H9 (cell line): ENCODE results near the gene ECEL1. TPM values are rescaled to one million over a fixed set of nuclear protein-coding genes. Genes with fewer than 3 reads are reported as not detected.

Experiments used
- DNase-seq: peaks from one replicate; pipeline ENCODE4 v3.0.0-alpha.2; 2017
- H2AFZ ChIP-seq: one replicate; pipeline ENCODE4 v1.6.1; 2013; ENCODE audit warnings: mild to moderate bottlenecking, low read length, control low read depth, moderate library complexity
- H2AK5ac ChIP-seq: 2 replicates; pipeline ENCODE4 v1.6.1; 2013; ENCODE audit warnings: low read length, control low read depth, mixed read lengths; ENCODE audit not compliant: insufficient read length
- H2BK120ac ChIP-seq: one replicate; pipeline ENCODE4 v1.6.1; 2013; ENCODE audit warnings: low read depth, mild to moderate bottlenecking, low read length, control low read depth, inconsistent platforms; ENCODE audit not compliant: poor library complexity, severe bottlenecking
- H2BK12ac ChIP-seq: 2 replicates; pipeline ENCODE4 v1.6.1; 2013; ENCODE audit warnings: low read length, control low read depth, mixed read lengths, low read depth; ENCODE audit not compliant: insufficient read length
- H2BK15ac ChIP-seq: 2 replicates; pipeline ENCODE4 v1.6.1; 2013; ENCODE audit warnings: low read depth, low read length, control low read depth
- H2BK20ac ChIP-seq: one replicate; pipeline ENCODE4 v1.6.1; 2013; ENCODE audit warnings: low read depth, mild to moderate bottlenecking, low read length, control low read depth, inconsistent platforms; ENCODE audit not compliant: poor library complexity, severe bottlenecking
- H2BK5ac ChIP-seq: 2 replicates; pipeline ENCODE4 v1.6.1; 2013; ENCODE audit warnings: low read length, control low read depth, mixed read lengths; ENCODE audit not compliant: insufficient read length
- H3K14ac ChIP-seq: 2 replicates; pipeline ENCODE4 v1.6.1; 2013; ENCODE audit warnings: low read length, control low read depth; ENCODE audit not compliant: insufficient read depth
- H3K18ac ChIP-seq: 2 replicates; pipeline ENCODE4 v1.6.1; 2013; ENCODE audit warnings: low read depth, mild to moderate bottlenecking, mixed read lengths, low read length, control low read depth; ENCODE audit not compliant: insufficient read length
- H3K23ac ChIP-seq: 2 replicates; pipeline ENCODE4 v1.6.1; 2013; ENCODE audit warnings: low read length, control low read depth, mixed read lengths, low read depth; ENCODE audit not compliant: insufficient read length
- H3K23me2 ChIP-seq: 2 replicates; pipeline ENCODE4 v1.6.1; 2013; ENCODE audit warnings: low read depth, mild to moderate bottlenecking, mixed read lengths, low read length, control low read depth; ENCODE audit not compliant: insufficient read length, poor library complexity, severe bottlenecking
- H3K27ac ChIP-seq: 2 replicates; pipeline ENCODE4 v1.5.1; 2013; ENCODE audit warnings: low read length, control low read depth, mixed read lengths, low read depth; ENCODE audit not compliant: insufficient read length
- H3K27me3 ChIP-seq: 2 replicates; pipeline ENCODE4 v1.6.1; 2013; ENCODE audit warnings: low read length, control low read depth, inconsistent platforms; ENCODE audit not compliant: insufficient read depth
- H3K4ac ChIP-seq: 2 replicates; pipeline ENCODE4 v1.6.1; 2013; ENCODE audit warnings: low read depth, mild to moderate bottlenecking, control low read depth, inconsistent platforms, low read length, moderate library complexity
- H3K4me1 ChIP-seq: 2 replicates; pipeline ENCODE4 v1.6.1; 2013; ENCODE audit warnings: low read length, control low read depth, inconsistent platforms; ENCODE audit not compliant: insufficient read depth
- H3K4me2 ChIP-seq: 2 replicates; pipeline ENCODE4 v1.6.1; 2013; ENCODE audit warnings: low read length, control low read depth, mixed read lengths; ENCODE audit not compliant: insufficient read length, insufficient read depth
- H3K56ac ChIP-seq: 2 replicates; pipeline ENCODE4 v1.6.1; 2013; ENCODE audit warnings: low read depth, mild to moderate bottlenecking, mixed read lengths, low read length, control low read depth; ENCODE audit not compliant: insufficient read length
- H3K79me1 ChIP-seq: 2 replicates; pipeline ENCODE4 v1.6.1; 2013; ENCODE audit warnings: low read depth, mild to moderate bottlenecking, moderate library complexity, low read length, control low read depth, inconsistent platforms; ENCODE audit not compliant: insufficient read depth, poor library complexity, severe bottlenecking
- H3K79me2 ChIP-seq: 2 replicates; pipeline ENCODE4 v1.6.1; 2013; ENCODE audit warnings: low read length, control low read depth, inconsistent platforms; ENCODE audit not compliant: insufficient read depth
- H3K9ac ChIP-seq: 2 replicates; pipeline ENCODE4 v1.6.1; 2013; ENCODE audit warnings: low read length, control low read depth, mixed read lengths; ENCODE audit not compliant: insufficient read length; ENCODE audit errors: extremely low read depth
- H3K9me3 ChIP-seq: one replicate; pipeline ENCODE4 v1.6.1; 2013; ENCODE audit warnings: low read depth, low read length, inconsistent platforms; ENCODE audit not compliant: control insufficient read depth
- H3T11ph ChIP-seq: one replicate; pipeline ENCODE4 v1.6.1; 2013; ENCODE audit warnings: mild to moderate bottlenecking, low read length, control low read depth, inconsistent platforms
- H4K20me1 ChIP-seq: one replicate; pipeline ENCODE4 v1.6.1; 2013; ENCODE audit not compliant: control insufficient read depth, insufficient read length, insufficient read depth
- H4K5ac ChIP-seq: 2 replicates; pipeline ENCODE4 v1.6.1; 2013; ENCODE audit warnings: low read depth, mild to moderate bottlenecking, mixed read lengths, low read length, control low read depth; ENCODE audit not compliant: insufficient read length
- H4K8ac ChIP-seq: replicated peaks from 2 replicates; pipeline ENCODE4 v1.6.1; 2013; ENCODE audit warnings: low read length, control low read depth, mixed read lengths, low read depth; ENCODE audit not compliant: insufficient read length
- H4K91ac ChIP-seq: 2 replicates; pipeline ENCODE4 v1.6.1; 2013; ENCODE audit warnings: low read depth, mild to moderate bottlenecking, moderate library complexity, mixed read lengths, low read length, control low read depth; ENCODE audit not compliant: insufficient read length
- H3K27ac Mint-ChIP-seq, 3 experiments: 2 replicates in 2 of 3; 3 replicates in 1 of 3; pipeline ENCODE4 v1.8.0; 2020 to 2021; ENCODE audit warnings: mixed read lengths in 3 of 3, mild to moderate bottlenecking in 1 of 3, moderate library complexity in 1 of 3
- H3K27me3 Mint-ChIP-seq: 2 replicates; pipeline ENCODE4 v1.8.0; 2021; ENCODE audit warnings: low read depth, mild to moderate bottlenecking, moderate library complexity, mixed read lengths
- H3K36me3 Mint-ChIP-seq, 3 experiments: 2 replicates in 2 of 3; 3 replicates in 1 of 3; pipeline ENCODE4 v1.8.0; 2020 to 2021; ENCODE audit warnings: low read depth in 3 of 3, mixed read lengths in 3 of 3; ENCODE audit not compliant: insufficient read depth in 1 of 3
- H3K4me1 Mint-ChIP-seq, 2 experiments: 2 replicates each; pipeline ENCODE4 v1.8.0; 2020; ENCODE audit warnings: mixed read lengths in 2 of 2
- H3K4me3 Mint-ChIP-seq, 2 experiments: 2 replicates in 1 of 2; 3 replicates in 1 of 2; pipeline ENCODE4 v1.8.0; 2020 to 2021; ENCODE audit warnings: mild to moderate bottlenecking in 2 of 2, mixed read lengths in 2 of 2, moderate library complexity in 1 of 2
- H3K9me3 Mint-ChIP-seq, 2 experiments: 2 replicates in 1 of 2; 3 replicates in 1 of 2; pipeline ENCODE4 v1.8.0; 2020; ENCODE audit warnings: mild to moderate bottlenecking in 2 of 2, mixed read lengths in 2 of 2, moderate library complexity in 1 of 2
- WGBS: extraction: QIAGEN DNeasy Blood & Tissue Kit; methylation state at CpG from one replicate; pipeline ENCODE4 v1.1.7; 2013; ENCODE audit warnings: missing lambda C conversion rate, low lambda C conversion rate, mixed read lengths; ENCODE audit not compliant: insufficient read length; ENCODE audit errors: extremely low coverage; 5-methylcytosine and 5-hydroxymethylcytosine counted together
- total RNA-seq: library from RNA; stranded (reverse); gene quantifications from 2 replicates; pipeline ENCODE4 v1.2.1, GENCODE V29; 2021
- TF ChIP-seq, protein P1 (sequence below): fragments of 200-600 bp; sonication (generic); conservative IDR thresholded peaks from 3 replicates; pipeline ENCODE4 v1.8.0; 2021; ENCODE audit warnings: antibody characterized with exemption, mild to moderate bottlenecking

Gene ECEL1
- total RNA-seq, 1 experiment from 2014 or later = 8.4 TPM

DNA sequence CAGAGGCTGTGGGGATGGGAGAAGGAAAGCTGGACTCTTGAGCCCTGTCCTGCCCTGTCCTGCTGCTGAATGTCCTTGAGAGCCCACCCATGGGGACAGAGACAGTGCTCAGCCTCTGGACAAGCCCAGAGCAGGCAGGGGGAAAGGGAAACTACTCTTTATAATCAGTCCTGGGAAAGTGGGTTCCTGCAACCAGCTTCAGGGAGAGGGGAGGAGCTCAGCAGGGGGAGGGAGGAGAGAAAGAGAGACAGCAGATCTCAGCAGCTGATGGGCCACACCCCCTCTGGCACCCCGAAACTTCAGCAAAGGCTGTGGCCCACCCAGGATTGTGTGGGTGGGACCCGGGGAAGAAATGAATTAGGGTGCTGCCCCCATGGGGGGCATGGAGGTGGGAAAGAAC, 11.6 kb downstream of the ECEL1 start:
- H4K20me1 ChIP-seq = no peaks in the 10 kb centered on the region
- no peak overlapping the region for H3K23ac ChIP-seq
- H3K9me3 ChIP-seq = no peaks in the 10 kb centered on the region
- Mint-ChIP-seq H3K9me3 (no peaks in the 10 kb centered on the region; a peak in 1 of 5 replicates), H3K36me3 (no peaks in the 10 kb centered on the region), H3K4me3 (no peak overlapping the region), H3K4me1 (peaks cover 4 to 5% of the 10 kb centered on the region in 2 experiments; a peak in 2 of 4 replicates), H3K27ac (no peak overlapping the region; a peak in 1 of 7 replicates), H3K27me3 (peaks cover 53% of the 10 kb centered on the region)
- H3K4me2 ChIP-seq = no peak overlapping the region
- no peak overlapping the region for H3K18ac ChIP-seq
- no peak overlapping the region for H2AFZ ChIP-seq
- H3K23me2 ChIP-seq = no peaks in the 10 kb centered on the region
- H4K8ac ChIP-seq = no peak overlapping the region
- no peak overlapping the region for H2BK120ac ChIP-seq
- no peak overlapping the region for H4K91ac ChIP-seq
- WGBS = no CpG with 5 or more reads among the region's 2 CpGs
- no peaks in the 10 kb centered on the region for H3K79me2 ChIP-seq
- H2BK5ac ChIP-seq = no peak overlapping the region
- no peaks in the 10 kb centered on the region for H3K27me3 ChIP-seq
- no peak overlapping the region for H3K14ac ChIP-seq
- no peak overlapping the region for H2BK15ac ChIP-seq
- H3K79me1 ChIP-seq = no peaks in the 10 kb centered on the region
- H3K56ac ChIP-seq = no peak overlapping the region
- H3K4ac ChIP-seq = no peak overlapping the region
- no peak overlapping the region for H3K9ac ChIP-seq
- H4K5ac ChIP-seq = no peak overlapping the region
- TF ChIP-seq, protein P1, sequence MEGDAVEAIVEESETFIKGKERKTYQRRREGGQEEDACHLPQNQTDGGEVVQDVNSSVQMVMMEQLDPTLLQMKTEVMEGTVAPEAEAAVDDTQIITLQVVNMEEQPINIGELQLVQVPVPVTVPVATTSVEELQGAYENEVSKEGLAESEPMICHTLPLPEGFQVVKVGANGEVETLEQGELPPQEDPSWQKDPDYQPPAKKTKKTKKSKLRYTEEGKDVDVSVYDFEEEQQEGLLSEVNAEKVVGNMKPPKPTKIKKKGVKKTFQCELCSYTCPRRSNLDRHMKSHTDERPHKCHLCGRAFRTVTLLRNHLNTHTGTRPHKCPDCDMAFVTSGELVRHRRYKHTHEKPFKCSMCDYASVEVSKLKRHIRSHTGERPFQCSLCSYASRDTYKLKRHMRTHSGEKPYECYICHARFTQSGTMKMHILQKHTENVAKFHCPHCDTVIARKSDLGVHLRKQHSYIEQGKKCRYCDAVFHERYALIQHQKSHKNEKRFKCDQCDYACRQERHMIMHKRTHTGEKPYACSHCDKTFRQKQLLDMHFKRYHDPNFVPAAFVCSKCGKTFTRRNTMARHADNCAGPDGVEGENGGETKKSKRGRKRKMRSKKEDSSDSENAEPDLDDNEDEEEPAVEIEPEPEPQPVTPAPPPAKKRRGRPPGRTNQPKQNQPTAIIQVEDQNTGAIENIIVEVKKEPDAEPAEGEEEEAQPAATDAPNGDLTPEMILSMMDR = no peak
- H2BK12ac ChIP-seq = no peak overlapping the region
- no peaks in the 10 kb centered on the region for H3K4me1 ChIP-seq
- no peak overlapping the region for H2BK20ac ChIP-seq
- H2AK5ac ChIP-seq = no peak overlapping the region
- DNase-seq = no peak
- H3T11ph ChIP-seq = no peak overlapping the region
- no peak overlapping the region for H3K27ac ChIP-seq
